OCI-LY3 (cell line): ENCODE results near the gene WDR12.

Source experiments
- EZH2phosphoT487 ChIP-seq: fragments of 200-600 bp; shearing (Covaris generic); IDR thresholded peaks from 2 replicates; pipeline ENCODE4 v1.6.1; 2018; ENCODE audit warnings: antibody characterized with exemption, mixed run types, low read depth
- TF ChIP-seq, protein P1 (sequence below): fragments of 200-600, 300-600 bp; sonication (generic); IDR thresholded peaks from 2 replicates; pipeline ENCODE4 v1.5.1; 2014; ENCODE audit warnings: antibody characterized with exemption, low read length, low read depth

DNA sequence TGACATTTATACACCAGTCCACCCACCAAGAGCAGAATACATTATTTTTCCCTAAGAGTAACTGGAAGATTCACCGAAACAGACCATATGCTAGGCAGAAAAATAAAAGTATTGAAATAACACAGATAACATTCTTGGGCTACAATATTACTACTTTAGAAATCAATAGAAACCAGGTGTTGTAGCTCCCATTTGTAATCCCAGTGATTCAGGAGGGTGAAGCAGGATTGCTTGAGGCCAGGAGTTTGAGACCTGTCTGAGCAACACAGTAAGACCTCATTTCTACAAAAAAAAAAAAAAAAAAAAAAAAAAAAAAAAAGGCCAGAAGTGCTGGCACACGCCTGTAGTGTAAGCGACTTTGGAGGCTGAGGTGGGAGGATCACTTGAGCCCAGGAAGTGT is 49.5 kb downstream of the WDR12 start:
- TF ChIP-seq, protein P1, sequence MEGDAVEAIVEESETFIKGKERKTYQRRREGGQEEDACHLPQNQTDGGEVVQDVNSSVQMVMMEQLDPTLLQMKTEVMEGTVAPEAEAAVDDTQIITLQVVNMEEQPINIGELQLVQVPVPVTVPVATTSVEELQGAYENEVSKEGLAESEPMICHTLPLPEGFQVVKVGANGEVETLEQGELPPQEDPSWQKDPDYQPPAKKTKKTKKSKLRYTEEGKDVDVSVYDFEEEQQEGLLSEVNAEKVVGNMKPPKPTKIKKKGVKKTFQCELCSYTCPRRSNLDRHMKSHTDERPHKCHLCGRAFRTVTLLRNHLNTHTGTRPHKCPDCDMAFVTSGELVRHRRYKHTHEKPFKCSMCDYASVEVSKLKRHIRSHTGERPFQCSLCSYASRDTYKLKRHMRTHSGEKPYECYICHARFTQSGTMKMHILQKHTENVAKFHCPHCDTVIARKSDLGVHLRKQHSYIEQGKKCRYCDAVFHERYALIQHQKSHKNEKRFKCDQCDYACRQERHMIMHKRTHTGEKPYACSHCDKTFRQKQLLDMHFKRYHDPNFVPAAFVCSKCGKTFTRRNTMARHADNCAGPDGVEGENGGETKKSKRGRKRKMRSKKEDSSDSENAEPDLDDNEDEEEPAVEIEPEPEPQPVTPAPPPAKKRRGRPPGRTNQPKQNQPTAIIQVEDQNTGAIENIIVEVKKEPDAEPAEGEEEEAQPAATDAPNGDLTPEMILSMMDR = no peak
- no peak for TF ChIP-seq EZH2phosphoT487
